Mucosa of descending colon (tissue), 3 donors: Measurements from ENCODE around the gene RAD50. TPM values are rescaled to one million over a fixed set of nuclear protein-coding genes. Genes with fewer than 3 reads are reported as not detected.

Source experiments
- ATAC-seq: fragments of 200-7000 bp; cut with Tn5 transposase; one replicate; pipeline ENCODE4 v1.9.1; 2020; ENCODE audit warnings: mild to moderate bottlenecking, moderate library complexity
- DNase-seq, 3 donors: peaks; one replicate each; pipeline ENCODE4 v3.0.0-alpha.2; 2020
- H3K36me3 ChIP-seq: fragments of 200-600 bp; one replicate; pipeline ENCODE4 v1.8.0; 2021; ENCODE audit warnings: low read depth, mild to moderate bottlenecking
- H3K4me1 ChIP-seq: fragments of 200-600 bp; one replicate; pipeline ENCODE4 v1.8.0; 2021; ENCODE audit warnings: low read depth, mild to moderate bottlenecking
- H3K4me3 ChIP-seq: fragments of 200-600 bp; one replicate; pipeline ENCODE4 v1.8.0; 2021; ENCODE audit warnings: mild to moderate bottlenecking
- H3K9me3 ChIP-seq: fragments of 200-600 bp; one replicate; pipeline ENCODE4 v1.8.0; 2021; ENCODE audit warnings: mild to moderate bottlenecking
- intact Hi-C, 2 donors: fragments of 100-400 bp; cut with DNase I in 1 of 2; cut with micrococcal nuclease in 1 of 2; formaldehyde crosslinking; loops; one replicate each; pipeline versions ENCODE4 v1.11.0 to v1.11.1; 2022; cut with DNase I, micrococcal nuclease
- total RNA-seq, 3 donors: library from RNA; stranded (reverse); fragmentation: NEBNext Ultra II Directional in 2 of 3; extraction: Animal tissue kit (Norgen Biotek cat#: 25700) in 2 of 3; gene quantifications; one replicate each; pipeline versions ENCODE4 v1.2.1 to v1.2.4, GENCODE V29; 2021 to 2023
- TF ChIP-seq, protein P1 (sequence below): fragments of 200-600 bp; IDR thresholded peaks from one replicate; pipeline ENCODE4 v1.8.0; 2022; ENCODE audit warnings: antibody characterized with exemption, mild to moderate bottlenecking
- donor health status: DM: no; HTN: no; CAD: no; lungs with moderate emphysema.
- donor health status: DM: no; HTN: no; CAD: no.
- donor health status: DM: no; HTN: yes; CAD: no.

The RAD50 gene
- total RNA-seq, 3 donors from 2014 or later = 35.3 to 43.8 (median 36.1) TPM

DNA sequence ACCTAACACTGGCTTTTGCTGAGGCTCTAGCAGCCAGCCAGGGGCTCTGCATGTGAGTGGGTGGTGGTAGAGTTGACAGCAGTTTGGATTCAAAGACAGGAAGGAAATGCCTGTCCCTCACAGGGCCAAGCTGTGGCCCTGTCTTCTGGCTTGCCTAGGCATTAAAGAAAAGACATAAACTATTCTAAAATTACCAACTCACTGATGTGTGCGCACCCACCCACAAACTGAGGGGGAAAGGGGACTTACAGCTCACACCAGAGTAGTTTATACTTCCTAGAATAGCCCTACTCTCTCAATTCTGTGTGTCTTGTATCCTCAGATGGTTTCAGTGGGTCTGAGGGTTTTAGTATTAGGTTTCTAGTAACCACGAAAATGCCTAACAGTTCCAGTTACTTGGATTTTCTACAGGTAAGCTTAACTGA lies 82.9 kb downstream of the RAD50 start:
- TF ChIP-seq, protein P1, sequence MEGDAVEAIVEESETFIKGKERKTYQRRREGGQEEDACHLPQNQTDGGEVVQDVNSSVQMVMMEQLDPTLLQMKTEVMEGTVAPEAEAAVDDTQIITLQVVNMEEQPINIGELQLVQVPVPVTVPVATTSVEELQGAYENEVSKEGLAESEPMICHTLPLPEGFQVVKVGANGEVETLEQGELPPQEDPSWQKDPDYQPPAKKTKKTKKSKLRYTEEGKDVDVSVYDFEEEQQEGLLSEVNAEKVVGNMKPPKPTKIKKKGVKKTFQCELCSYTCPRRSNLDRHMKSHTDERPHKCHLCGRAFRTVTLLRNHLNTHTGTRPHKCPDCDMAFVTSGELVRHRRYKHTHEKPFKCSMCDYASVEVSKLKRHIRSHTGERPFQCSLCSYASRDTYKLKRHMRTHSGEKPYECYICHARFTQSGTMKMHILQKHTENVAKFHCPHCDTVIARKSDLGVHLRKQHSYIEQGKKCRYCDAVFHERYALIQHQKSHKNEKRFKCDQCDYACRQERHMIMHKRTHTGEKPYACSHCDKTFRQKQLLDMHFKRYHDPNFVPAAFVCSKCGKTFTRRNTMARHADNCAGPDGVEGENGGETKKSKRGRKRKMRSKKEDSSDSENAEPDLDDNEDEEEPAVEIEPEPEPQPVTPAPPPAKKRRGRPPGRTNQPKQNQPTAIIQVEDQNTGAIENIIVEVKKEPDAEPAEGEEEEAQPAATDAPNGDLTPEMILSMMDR = no peak
- Histone ChIP-seq H3K4me3 (no peak overlapping the region), H3K36me3 (no peaks in the 10 kb centered on the region), H3K9me3 (no peaks in the 10 kb centered on the region), H3K4me1 (no peaks in the 10 kb centered on the region)
- DNase-seq (no peak), ATAC-seq (no peak)
- intact Hi-C loops = no loop called here

DNA sequence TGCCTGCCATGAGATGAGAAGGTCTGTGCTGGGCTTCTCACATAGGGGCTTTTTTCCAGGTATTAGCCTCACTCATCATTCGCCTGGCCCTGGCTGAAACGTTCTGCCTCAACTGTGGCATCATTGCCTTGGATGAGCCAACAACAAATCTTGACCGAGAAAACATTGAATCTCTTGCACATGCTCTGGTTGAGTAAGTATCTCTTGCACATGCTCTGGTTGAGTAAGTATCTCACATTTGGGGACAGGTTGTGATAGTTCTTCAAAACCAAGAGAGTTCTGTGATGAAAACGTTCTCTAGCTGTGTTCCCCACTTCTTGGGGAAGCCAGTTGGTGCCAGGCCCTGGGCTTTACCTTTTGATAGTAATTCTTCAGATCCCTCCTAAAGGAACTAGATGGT lies 83.8 kb downstream of the RAD50 start:
- Histone ChIP-seq H3K36me3 (no peaks in the 10 kb centered on the region), H3K9me3 (no peaks in the 10 kb centered on the region), H3K4me3 (no peak overlapping the region), H3K4me1 (no peaks in the 10 kb centered on the region)
- no peak for ATAC-seq
- TF ChIP-seq, protein P1 = no peak
- no peak for DNase-seq
- intact Hi-C loops = no loop called here

GRCh38 chr5:132641241-132641723 lies 84.5 kb downstream of the RAD50 start:
- DNase-seq (no peak), ATAC-seq (no peak)
- no peak overlapping the region for H3K4me3 ChIP-seq
- H3K9me3 ChIP-seq = no peaks in the 10 kb centered on the region
- H3K4me1 ChIP-seq = no peaks in the 10 kb centered on the region
- intact Hi-C loops = no loop called here
- H3K36me3 ChIP-seq = no peaks in the 10 kb centered on the region
- TF ChIP-seq, protein P1 = no peak

GRCh38 chr5:132641841-132642240 lies 85.1 kb downstream of the RAD50 start:
- DNase-seq (no peak), ATAC-seq (no peak)
- Histone ChIP-seq H3K4me1 (no peaks in the 10 kb centered on the region), H3K4me3 (no peak overlapping the region), H3K9me3 (no peaks in the 10 kb centered on the region), H3K36me3 (no peaks in the 10 kb centered on the region)
- TF ChIP-seq, protein P1 = no peak
- intact Hi-C loops = no loop called here

GRCh38 chr5:132644177-132644576 lies 87.4 kb downstream of the RAD50 start:
- ATAC-seq (no peak), DNase-seq (no peak)
- intact Hi-C loops = no loop called here
- Histone ChIP-seq H3K4me1 (no peaks in the 10 kb centered on the region), H3K36me3 (no peaks in the 10 kb centered on the region), H3K4me3 (no peak overlapping the region), H3K9me3 (no peaks in the 10 kb centered on the region)
- TF ChIP-seq, protein P1 = no peak
